Neural crest cell (in vitro differentiated cells): ENCODE data around the gene ANO1. TPM values are rescaled to one million over a fixed set of nuclear protein-coding genes. Genes with fewer than 3 reads are reported as not detected.

Experiments
- DNase-seq: peaks from one replicate; pipeline ENCODE4 v3.0.0; 2021; ENCODE audit warnings: low read depth, mixed read lengths, low spot score
- H3K27ac Mint-ChIP-seq: one replicate; pipeline ENCODE4 v1.8.0; 2021; ENCODE audit warnings: mild to moderate bottlenecking, mixed read lengths; ENCODE audit not compliant: unreplicated experiment
- H3K27me3 Mint-ChIP-seq: 2 replicates; pipeline ENCODE4 v1.8.0; 2021; ENCODE audit warnings: low read depth, mild to moderate bottlenecking, mixed read lengths
- H3K36me3 Mint-ChIP-seq: 2 replicates; pipeline ENCODE4 v1.8.0; 2021; ENCODE audit warnings: low read depth, mild to moderate bottlenecking, mixed read lengths
- H3K4me1 Mint-ChIP-seq: 2 replicates; pipeline ENCODE4 v1.8.0; 2021; ENCODE audit warnings: mixed read lengths
- H3K4me3 Mint-ChIP-seq: one replicate; pipeline ENCODE4 v1.8.0; 2021; ENCODE audit warnings: mild to moderate bottlenecking, mixed read lengths
- H3K9me3 Mint-ChIP-seq: 2 replicates; pipeline ENCODE4 v1.8.0; 2021; ENCODE audit warnings: mixed read lengths
- total RNA-seq: library from RNA; stranded (reverse); gene quantifications from 2 replicates; pipeline ENCODE4 v1.2.1, GENCODE V29; 2021
- TF ChIP-seq, protein P1 (sequence below): fragments of 200-600 bp; sonication (generic); conservative IDR thresholded peaks from 2 replicates; pipeline ENCODE4 v1.5.0; 2021; ENCODE audit warnings: antibody characterized with exemption, mild to moderate bottlenecking

Gene ANO1
- total RNA-seq, 1 donor from 2014 or later, result not detected

GRCh38 chr11:70066136-70066520 lies 12.0 kb upstream of the ANO1 start:
- DNase-seq, result no peak
- Mint-ChIP-seq H3K27me3 (peaks cover 38% of the 10 kb centered on the region), H3K27ac (peak overlapping the region; percentile 83), H3K36me3 (no peaks in the 10 kb centered on the region), H3K4me3 (no peak overlapping the region), H3K4me1 (peaks cover 29% of the 10 kb centered on the region), H3K9me3 (no peaks in the 10 kb centered on the region)
- TF ChIP-seq, protein P1, sequence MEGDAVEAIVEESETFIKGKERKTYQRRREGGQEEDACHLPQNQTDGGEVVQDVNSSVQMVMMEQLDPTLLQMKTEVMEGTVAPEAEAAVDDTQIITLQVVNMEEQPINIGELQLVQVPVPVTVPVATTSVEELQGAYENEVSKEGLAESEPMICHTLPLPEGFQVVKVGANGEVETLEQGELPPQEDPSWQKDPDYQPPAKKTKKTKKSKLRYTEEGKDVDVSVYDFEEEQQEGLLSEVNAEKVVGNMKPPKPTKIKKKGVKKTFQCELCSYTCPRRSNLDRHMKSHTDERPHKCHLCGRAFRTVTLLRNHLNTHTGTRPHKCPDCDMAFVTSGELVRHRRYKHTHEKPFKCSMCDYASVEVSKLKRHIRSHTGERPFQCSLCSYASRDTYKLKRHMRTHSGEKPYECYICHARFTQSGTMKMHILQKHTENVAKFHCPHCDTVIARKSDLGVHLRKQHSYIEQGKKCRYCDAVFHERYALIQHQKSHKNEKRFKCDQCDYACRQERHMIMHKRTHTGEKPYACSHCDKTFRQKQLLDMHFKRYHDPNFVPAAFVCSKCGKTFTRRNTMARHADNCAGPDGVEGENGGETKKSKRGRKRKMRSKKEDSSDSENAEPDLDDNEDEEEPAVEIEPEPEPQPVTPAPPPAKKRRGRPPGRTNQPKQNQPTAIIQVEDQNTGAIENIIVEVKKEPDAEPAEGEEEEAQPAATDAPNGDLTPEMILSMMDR, result no peak

DNA sequence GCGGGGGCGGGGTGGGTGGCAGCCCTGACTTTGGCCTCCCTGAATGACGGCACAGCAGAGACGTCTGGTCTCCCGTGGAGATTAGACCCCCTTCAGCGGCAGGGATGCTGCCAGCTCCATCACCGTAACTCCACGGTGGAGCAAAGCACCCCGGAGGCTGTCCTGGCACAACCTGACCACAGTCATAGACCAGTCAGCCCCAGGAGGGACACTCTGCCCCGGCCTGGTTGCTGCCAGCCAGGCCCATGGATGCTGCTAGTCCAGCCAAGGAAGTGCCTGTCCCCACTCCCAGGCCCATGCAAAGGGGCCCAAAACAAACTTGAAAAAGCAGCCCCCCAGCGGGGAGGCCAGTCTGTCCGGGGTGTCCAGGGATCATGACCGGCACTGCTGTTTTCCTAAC lies 11.5 kb upstream of the ANO1 start:
- Mint-ChIP-seq H3K36me3 (no peaks in the 10 kb centered on the region), H3K4me3 (no peak overlapping the region), H3K27me3 (peaks cover 43% of the 10 kb centered on the region), H3K4me1 (peaks cover 29% of the 10 kb centered on the region), H3K27ac (no peak overlapping the region), H3K9me3 (no peaks in the 10 kb centered on the region)
- no peak for DNase-seq
- TF ChIP-seq, protein P1, result no peak

DNA sequence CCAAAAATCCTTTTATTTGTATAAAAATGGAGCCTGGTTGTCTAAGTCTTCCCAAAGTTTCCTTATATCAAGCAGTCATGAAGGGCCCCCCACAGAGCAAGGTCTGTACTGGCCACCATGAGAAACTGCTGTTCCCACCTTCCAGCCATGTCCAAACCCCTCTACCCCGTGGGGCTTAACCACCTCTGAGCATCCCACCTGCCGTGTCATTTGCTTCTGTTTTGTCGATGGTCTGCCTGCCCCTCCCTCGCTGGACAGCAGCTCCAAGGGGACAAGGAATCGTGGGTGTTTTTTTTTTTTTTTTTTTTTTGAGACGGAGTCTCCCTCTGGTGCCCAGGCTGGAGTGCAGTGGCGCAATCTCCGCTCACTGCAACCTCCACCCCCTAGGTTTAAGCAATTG lies 11.1 kb upstream of the ANO1 start:
- H3K36me3 Mint-ChIP-seq, result no peaks in the 10 kb centered on the region
- no peak overlapping the region for H3K27ac Mint-ChIP-seq
- peaks cover 47% of the 10 kb centered on the region for H3K27me3 Mint-ChIP-seq
- H3K9me3 Mint-ChIP-seq, result no peaks in the 10 kb centered on the region
- peaks cover 29% of the 10 kb centered on the region for H3K4me1 Mint-ChIP-seq
- no peak for DNase-seq
- H3K4me3 Mint-ChIP-seq, result no peak overlapping the region
- TF ChIP-seq, protein P1, result no peak

DNA sequence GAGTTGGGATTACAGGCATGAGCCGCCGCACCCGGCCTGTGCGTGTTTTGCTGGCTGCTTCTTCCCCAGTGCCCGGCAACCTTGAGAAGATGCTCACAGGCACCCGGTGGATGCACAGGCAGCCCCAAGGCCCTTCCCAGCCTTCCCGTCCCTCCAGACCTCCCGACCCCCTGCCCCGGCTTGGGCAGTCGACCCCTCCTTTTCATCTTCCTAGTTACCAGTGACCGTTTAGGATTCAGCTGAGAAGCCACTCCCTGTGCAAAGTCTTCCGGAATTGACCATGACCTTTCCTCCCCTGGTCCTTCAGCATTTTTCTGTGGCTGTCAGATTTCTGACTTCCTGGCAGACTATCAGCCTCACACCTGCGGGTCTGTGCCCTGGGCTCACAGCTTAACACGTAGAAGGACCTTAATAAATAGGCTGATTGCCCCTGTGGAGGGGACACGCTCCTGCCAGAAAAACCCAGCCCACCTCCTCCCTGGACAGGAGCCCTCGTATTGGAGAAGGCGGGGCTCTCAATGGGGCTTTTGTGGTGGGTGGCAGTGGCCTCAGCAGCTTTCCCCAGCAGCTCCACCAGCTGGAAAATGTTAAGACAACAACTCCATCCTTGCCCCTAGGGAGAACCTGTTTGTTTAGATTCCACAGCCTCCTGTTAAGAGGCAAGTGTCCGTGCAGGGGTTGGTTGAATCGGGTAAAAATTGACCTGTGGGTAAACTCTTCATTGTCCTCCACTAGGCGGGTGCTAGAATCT lies 10.4 kb upstream of the ANO1 start:
- TF ChIP-seq, protein P1, result no peak
- peak overlapping the region; percentile 0 for H3K4me3 Mint-ChIP-seq
- peaks cover 54% of the 10 kb centered on the region for H3K27me3 Mint-ChIP-seq
- H3K9me3 Mint-ChIP-seq, result no peaks in the 10 kb centered on the region
- H3K27ac Mint-ChIP-seq, result peak overlapping the region; percentile 22
- DNase-seq, result peak; percentile 28
- peaks cover 29% of the 10 kb centered on the region for H3K4me1 Mint-ChIP-seq
- no peaks in the 10 kb centered on the region for H3K36me3 Mint-ChIP-seq

DNA sequence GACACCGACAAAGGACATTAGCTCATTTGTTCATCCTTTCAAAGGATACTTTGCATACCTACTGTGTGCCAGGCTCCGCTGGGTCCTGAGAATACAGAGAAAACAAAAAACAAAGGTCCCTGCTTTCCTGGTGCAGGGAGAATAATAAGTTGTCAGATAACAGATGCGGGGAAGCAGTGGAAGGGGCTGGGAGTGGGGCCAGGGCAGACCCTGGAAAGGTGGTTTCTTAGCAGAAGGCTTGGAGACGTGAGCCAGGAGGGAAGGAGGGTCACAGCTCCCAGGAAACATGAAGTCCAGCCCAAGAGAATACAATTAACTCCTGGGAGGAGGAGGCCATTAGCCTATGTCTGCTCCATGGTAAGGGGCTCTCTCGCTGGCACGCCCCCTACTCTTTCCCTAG lies 9.8 kb upstream of the ANO1 start:
- H3K27ac Mint-ChIP-seq, result no peak overlapping the region
- TF ChIP-seq, protein P1, result no peak
- H3K36me3 Mint-ChIP-seq, result no peaks in the 10 kb centered on the region
- H3K4me3 Mint-ChIP-seq, result peak overlapping the region; percentile 0
- DNase-seq, result no peak
- peaks cover 29% of the 10 kb centered on the region for H3K4me1 Mint-ChIP-seq
- H3K9me3 Mint-ChIP-seq, result no peaks in the 10 kb centered on the region
- peaks cover 60% of the 10 kb centered on the region for H3K27me3 Mint-ChIP-seq
